B cell (primary cell): ENCODE measurements around the gene NTN4. TPM values are rescaled to one million over a fixed set of nuclear protein-coding genes. Genes with fewer than 3 reads are reported as not detected.

ENCODE experiments used
- ATAC-seq: fragments of 200-7000 bp; cut with Tn5 transposase; one replicate; pipeline ENCODE4 v1.10.0; 2021; ENCODE audit warnings: low read depth, mild to moderate bottlenecking, moderate number of reproducible peaks, moderate library complexity
- CTCF ChIA-PET: fragments of 350-600 bp; sonication (Branson Sonifier 250); formaldehyde crosslinking; loops from one replicate; lab custom pipeline; 2021; ENCODE audit warnings: antibody characterized with exemption, inconsistent platforms; lab: Charles Lee
- POLR2A ChIA-PET: fragments of 350-600 bp; sonication (Branson Sonifier 250); formaldehyde crosslinking; loops from one replicate; lab custom pipeline; 2021; ENCODE audit warnings: antibody characterized with exemption; lab: Charles Lee
- DNase-seq: peaks from one replicate; pipeline ENCODE4 v3.0.0; 2013
- H2AFZ ChIP-seq: 2 replicates; pipeline ENCODE4 v1.6.1; 2012; ENCODE audit warnings: mild to moderate bottlenecking, low read depth, low read length; ENCODE audit not compliant: insufficient read depth, poor library complexity, severe bottlenecking
- H3K27ac ChIP-seq, 2 donors: 1 replicate in 1 of 2; 2 replicates in 1 of 2; pipeline ENCODE4 v1.5.1; 2012 to 2013; ENCODE audit warnings: low read length in 2 of 2, mild to moderate bottlenecking in 2 of 2, moderate library complexity in 1 of 2
- H3K27me3 ChIP-seq, 4 experiments: fragments of 200-600 bp in 1 of 4; sonication (generic) in 1 of 4; replicated peaks in 1 of 4; 1 replicate in 2 of 4; 2 replicates in 2 of 4; pipeline versions ENCODE4 v1.6.1 to v1.7.0; 2013 to 2016; ENCODE audit warnings: low read length in 3 of 4, mild to moderate bottlenecking in 2 of 4, mixed read lengths in 1 of 4, moderate library complexity in 1 of 4; ENCODE audit not compliant: insufficient read depth in 4 of 4, control insufficient read depth in 3 of 4; ENCODE audit errors: control extremely low read depth in 1 of 4
- H3K36me3 ChIP-seq, 2 experiments: replicated peaks in 1 of 2; 1 replicate in 1 of 2; 2 replicates in 1 of 2; pipeline versions ENCODE4 v1.6.1 to v1.7.1; 2013; ENCODE audit warnings: low read length in 1 of 2; ENCODE audit not compliant: insufficient read depth in 2 of 2, control insufficient read depth in 1 of 2; ENCODE audit errors: control extremely low read depth in 1 of 2, extremely low read depth in 1 of 2
- H3K4me1 ChIP-seq, 2 donors: fragments of 200-600 bp in 1 of 2; sonication (generic) in 1 of 2; 1 replicate in 1 of 2; 2 replicates in 1 of 2; pipeline versions ENCODE4 v1.5.1 to v1.6.1; 2013 to 2017; ENCODE audit warnings: low read length in 2 of 2; ENCODE audit not compliant: control insufficient read depth in 2 of 2, insufficient read depth in 2 of 2
- H3K4me2 ChIP-seq: replicated peaks from 2 replicates; pipeline ENCODE3; 2012; ENCODE audit warnings: mild to moderate bottlenecking, low read depth, low read length; ENCODE audit not compliant: poor library complexity, severe bottlenecking
- H3K4me3 ChIP-seq, 5 experiments: fragments of 200-600 bp in 1 of 5; sonication (generic) in 1 of 5; 1 replicate in 3 of 5; 2 replicates in 2 of 5; pipeline versions ENCODE4 v1.5.1 to v1.7.0; 2011 to 2016; ENCODE audit warnings: low read length in 4 of 5, mild to moderate bottlenecking in 4 of 5, low read depth in 2 of 5, control low read depth in 1 of 5, moderate library complexity in 1 of 5; ENCODE audit not compliant: insufficient read depth in 1 of 5; ENCODE audit errors: control extremely low read depth in 1 of 5, extremely low read depth in 1 of 5
- H3K79me2 ChIP-seq: fragments of 200-600 bp; sonication (generic); one replicate; pipeline ENCODE4 v1.6.0; 2016; ENCODE audit warnings: low read length; ENCODE audit not compliant: control insufficient read depth, insufficient read depth
- H3K9ac ChIP-seq: fragments of 200-600 bp; sonication (generic); 2 replicates; pipeline ENCODE4 v1.6.1; 2017; ENCODE audit warnings: mild to moderate bottlenecking, low read length, moderate library complexity
- H3K9me3 ChIP-seq, 3 donors: one replicate each; pipeline versions ENCODE4 v1.6.1 to v1.7.1; 2013; ENCODE audit warnings: low read length in 2 of 3; ENCODE audit not compliant: control insufficient read depth in 2 of 3, insufficient read depth in 1 of 3; ENCODE audit errors: control extremely low read depth in 1 of 3
- H4K20me1 ChIP-seq: 2 replicates; pipeline ENCODE4 v1.6.0; 2012; ENCODE audit warnings: mild to moderate bottlenecking, low read length; ENCODE audit not compliant: insufficient read depth, control insufficient read depth, poor library complexity, severe bottlenecking
- H3K27ac Mint-ChIP-seq: one replicate; pipeline ENCODE4 v1.8.0; 2021; ENCODE audit warnings: mixed read lengths
- H3K27me3 Mint-ChIP-seq: one replicate; pipeline ENCODE4 v1.8.0; 2021; ENCODE audit warnings: mixed read lengths
- H3K4me1 Mint-ChIP-seq: one replicate; pipeline ENCODE4 v1.8.0; 2021; ENCODE audit warnings: mixed read lengths
- H3K4me3 Mint-ChIP-seq: one replicate; pipeline ENCODE4 v1.8.0; 2021; ENCODE audit warnings: mixed read lengths
- H3K9me3 Mint-ChIP-seq: one replicate; pipeline ENCODE4 v1.8.0; 2022; ENCODE audit warnings: mixed read lengths; ENCODE audit not compliant: insufficient read depth
- EZH2 ChIP-seq: IDR thresholded peaks from 2 replicates; pipeline ENCODE4 v1.6.1; 2012; ENCODE audit warnings: borderline replicate concordance, low read depth, mild to moderate bottlenecking, moderate library complexity, low read length; ENCODE audit not compliant: insufficient read depth, poor library complexity, severe bottlenecking
- WGBS: methylation state at CpG from one replicate; pipeline ENCODE4 v1.1.5; 2013; ENCODE audit warnings: missing lambda C conversion rate; ENCODE audit not compliant: insufficient coverage; 5-methylcytosine and 5-hydroxymethylcytosine counted together
- intact Hi-C: fragments of 100-400 bp; cut with micrococcal nuclease; formaldehyde crosslinking; loops from one replicate; pipeline ENCODE4 v1.10.0; 2022
- polyA plus RNA-seq: library from polyadenylated mRNA; depleted of rRNA; stranded (reverse); fragments of >200 nt; gene quantifications from 2 replicates; pipeline ENCODE4 v1.2.3, GENCODE V29; 2012
- total RNA-seq, 2 donors: library from RNA; stranded (reverse); fragments of 120-200 nt in 1 of 2; gene quantifications; 1 replicate in 1 of 2; 2 replicates in 1 of 2; pipeline versions ENCODE4 v1.2.3 to v1.2.4, GENCODE V29; 2013 to 2022
- TF ChIP-seq, protein P1 (sequence below): fragments of 200-600 bp; IDR thresholded peaks from one replicate; pipeline ENCODE4 v1.8.0; 2022; ENCODE audit warnings: antibody characterized with exemption, mild to moderate bottlenecking

Gene NTN4
- total and polyA plus RNA-seq, 2 donors (not counting 1 experiment from before 2014, with no cell fraction given): not detected

DNA sequence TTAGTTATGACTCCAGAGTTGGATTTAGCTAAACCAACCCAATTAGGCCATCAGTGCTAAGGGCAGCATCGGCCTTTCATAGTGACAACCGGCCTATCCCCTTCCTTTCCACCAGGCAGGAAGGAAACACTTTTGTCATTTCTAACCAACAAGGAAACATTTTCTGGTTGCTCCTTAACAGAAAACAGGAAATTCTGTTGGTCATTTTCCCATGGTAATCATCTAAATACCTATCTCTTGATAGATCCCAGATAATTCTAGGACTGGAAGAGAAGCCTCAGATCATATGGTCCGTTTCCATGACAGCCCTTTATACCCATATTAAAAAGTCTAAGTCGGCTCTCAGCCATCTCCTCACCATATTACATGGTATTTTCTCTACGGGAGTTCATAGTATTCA lies 160.1 kb downstream of the NTN4 start:
- TF ChIP-seq, protein P1, sequence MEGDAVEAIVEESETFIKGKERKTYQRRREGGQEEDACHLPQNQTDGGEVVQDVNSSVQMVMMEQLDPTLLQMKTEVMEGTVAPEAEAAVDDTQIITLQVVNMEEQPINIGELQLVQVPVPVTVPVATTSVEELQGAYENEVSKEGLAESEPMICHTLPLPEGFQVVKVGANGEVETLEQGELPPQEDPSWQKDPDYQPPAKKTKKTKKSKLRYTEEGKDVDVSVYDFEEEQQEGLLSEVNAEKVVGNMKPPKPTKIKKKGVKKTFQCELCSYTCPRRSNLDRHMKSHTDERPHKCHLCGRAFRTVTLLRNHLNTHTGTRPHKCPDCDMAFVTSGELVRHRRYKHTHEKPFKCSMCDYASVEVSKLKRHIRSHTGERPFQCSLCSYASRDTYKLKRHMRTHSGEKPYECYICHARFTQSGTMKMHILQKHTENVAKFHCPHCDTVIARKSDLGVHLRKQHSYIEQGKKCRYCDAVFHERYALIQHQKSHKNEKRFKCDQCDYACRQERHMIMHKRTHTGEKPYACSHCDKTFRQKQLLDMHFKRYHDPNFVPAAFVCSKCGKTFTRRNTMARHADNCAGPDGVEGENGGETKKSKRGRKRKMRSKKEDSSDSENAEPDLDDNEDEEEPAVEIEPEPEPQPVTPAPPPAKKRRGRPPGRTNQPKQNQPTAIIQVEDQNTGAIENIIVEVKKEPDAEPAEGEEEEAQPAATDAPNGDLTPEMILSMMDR: no peak
- TF ChIP-seq EZH2: no peak
- intact Hi-C loops: no loop called here
- no peaks in the 10 kb centered on the region for H3K9me3 ChIP-seq
- no peak overlapping the region for H3K4me3 ChIP-seq
- H3K4me1 Mint-ChIP-seq: peaks cover 8% of the 10 kb centered on the region
- WGBS: 92% methylated on average over 2 of the region's 5 CpGs
- H3K4me3 Mint-ChIP-seq: no peak overlapping the region
- DNase-seq (no peak), ATAC-seq (no peak)
- H3K79me2 ChIP-seq: no peaks in the 10 kb centered on the region
- ChIA-PET CTCF (no interaction called here), POLR2A (interaction anchor here (0.6 kb wide), 1 partner anchor 764 kb away, joined by 3 read pairs; no protein-coding TSS in a partner anchor)
- no peak overlapping the region for H3K27ac Mint-ChIP-seq
- no peaks in the 10 kb centered on the region for H4K20me1 ChIP-seq
- peaks cover 7 to 8% of the 10 kb centered on the region in 2 donors for H3K4me1 ChIP-seq
- H3K27me3 Mint-ChIP-seq: no peaks in the 10 kb centered on the region
- no peaks in the 10 kb centered on the region for H3K9me3 Mint-ChIP-seq
- no peak overlapping the region for H2AFZ ChIP-seq
- no peaks in the 10 kb centered on the region for H3K36me3 ChIP-seq
- H3K4me2 ChIP-seq: no peak overlapping the region
- no peak overlapping the region for H3K9ac ChIP-seq
- no peaks in the 10 kb centered on the region for H3K27me3 ChIP-seq
- H3K27ac ChIP-seq: no peak overlapping the region

DNA sequence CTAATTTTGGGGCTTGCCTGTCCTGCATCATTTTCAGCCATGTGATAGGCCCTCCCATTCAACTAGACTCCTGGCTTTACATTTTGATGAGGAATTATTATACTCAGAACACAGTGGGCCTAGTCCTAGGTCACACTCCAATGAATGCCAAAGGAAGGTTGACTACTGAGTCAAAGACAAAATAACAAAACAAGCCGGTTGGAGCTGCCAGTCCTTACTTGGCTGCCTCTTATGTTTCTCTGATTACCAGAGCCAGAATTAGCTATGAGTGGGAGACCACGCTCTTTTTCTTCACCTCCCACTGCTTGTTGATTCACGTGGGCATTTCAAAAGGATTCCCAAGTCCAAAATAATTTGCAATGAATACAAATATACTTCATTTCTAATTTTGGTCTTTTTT lies 161.2 kb downstream of the NTN4 start:
- H3K27ac ChIP-seq: no peak overlapping the region
- ATAC-seq: no peak
- H3K4me3 ChIP-seq: no peak overlapping the region
- no peak overlapping the region for H3K4me3 Mint-ChIP-seq
- no peaks in the 10 kb centered on the region for H3K27me3 ChIP-seq
- no peaks in the 10 kb centered on the region for H3K9me3 Mint-ChIP-seq
- H3K27me3 Mint-ChIP-seq: no peaks in the 10 kb centered on the region
- no peaks in the 10 kb centered on the region for H3K9me3 ChIP-seq
- peaks cover 1% of the 10 kb centered on the region for H3K4me1 Mint-ChIP-seq
- no peaks in the 10 kb centered on the region for H3K36me3 ChIP-seq
- H3K27ac Mint-ChIP-seq: no peak overlapping the region
- no peak for DNase-seq
- H3K4me2 ChIP-seq: no peak overlapping the region
- no peaks in the 10 kb centered on the region for H3K79me2 ChIP-seq
- CTCF ChIA-PET: no interaction called here
- no peak overlapping the region for H3K9ac ChIP-seq
- no CpG with 5 or more reads among the region's 3 CpGs for WGBS
- intact Hi-C loops: no loop called here
- POLR2A ChIA-PET: interaction anchor here (0.6 kb wide), 1 partner anchor 267 kb away, joined by 4 read pairs; no protein-coding TSS in a partner anchor
- H3K4me1 ChIP-seq: no peaks in the 10 kb centered on the region
- no peak overlapping the region for H2AFZ ChIP-seq
- H4K20me1 ChIP-seq: no peaks in the 10 kb centered on the region
- TF ChIP-seq EZH2: no peak
- TF ChIP-seq, protein P1: no peak
